GM18508 (cell line): ENCODE results near the gene RNF207.

Experiments
- ATAC-seq: cut with Tn5 transposase; IDR thresholded peaks from one replicate; pipeline ENCODE4 v1.9.1; 2021; ENCODE audit warnings: moderate number of reproducible peaks; ENCODE audit not compliant: insufficient read depth, unreplicated experiment

RNF207 gene

GRCh38 chr1:6222636-6223035 is 16.7 kb downstream of the RNF207 start:
- no peak for ATAC-seq

DNA sequence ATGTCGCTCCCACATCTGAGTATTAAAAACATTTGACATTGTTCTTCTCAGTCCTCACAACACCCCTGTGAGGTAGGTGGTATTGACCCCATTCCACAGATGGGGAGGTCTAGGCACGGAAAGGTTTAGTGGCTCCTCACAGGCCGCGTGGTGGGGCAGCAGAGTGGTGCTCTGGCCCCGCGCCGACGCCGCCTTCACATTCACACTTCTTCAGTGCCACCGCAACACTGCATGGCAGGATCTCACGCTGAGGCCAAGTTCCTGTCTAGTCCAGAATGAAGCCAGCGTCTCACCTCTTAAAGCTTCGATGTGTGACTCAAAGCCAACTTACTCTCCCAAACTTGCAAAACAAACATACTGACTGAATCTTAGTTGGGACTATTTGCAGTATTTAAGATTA is 17.7 kb downstream of the RNF207 start:
- no peak for ATAC-seq

- ATAC-seq, result no peak
Measured at GRCh38 chr1:6224718-6225117, 18.8 kb downstream of the RNF207 start.

DNA sequence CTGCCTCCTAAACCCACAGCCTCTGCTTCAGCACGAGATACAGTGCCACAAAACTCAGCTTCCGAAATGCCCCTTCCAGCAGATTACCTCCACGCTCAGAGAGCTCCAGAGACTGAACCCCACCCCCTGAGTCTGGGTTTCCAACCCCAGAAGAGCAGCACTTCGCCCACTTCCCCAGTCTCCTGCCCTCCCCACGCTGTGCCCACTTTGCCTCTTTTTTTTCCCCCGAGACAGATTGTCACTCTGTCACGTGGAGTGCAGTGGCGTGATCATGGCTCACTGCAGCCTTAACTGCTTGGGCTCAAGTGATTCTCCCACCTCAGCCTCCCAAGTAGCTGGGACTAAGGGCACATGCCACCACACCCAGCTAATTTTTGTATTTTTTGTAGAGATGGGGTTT is 19.7 kb downstream of the RNF207 start:
- no peak for ATAC-seq

GRCh38 chr1:6233376-6233775 is 27.5 kb downstream of the RNF207 start:
- no peak for ATAC-seq

DNA sequence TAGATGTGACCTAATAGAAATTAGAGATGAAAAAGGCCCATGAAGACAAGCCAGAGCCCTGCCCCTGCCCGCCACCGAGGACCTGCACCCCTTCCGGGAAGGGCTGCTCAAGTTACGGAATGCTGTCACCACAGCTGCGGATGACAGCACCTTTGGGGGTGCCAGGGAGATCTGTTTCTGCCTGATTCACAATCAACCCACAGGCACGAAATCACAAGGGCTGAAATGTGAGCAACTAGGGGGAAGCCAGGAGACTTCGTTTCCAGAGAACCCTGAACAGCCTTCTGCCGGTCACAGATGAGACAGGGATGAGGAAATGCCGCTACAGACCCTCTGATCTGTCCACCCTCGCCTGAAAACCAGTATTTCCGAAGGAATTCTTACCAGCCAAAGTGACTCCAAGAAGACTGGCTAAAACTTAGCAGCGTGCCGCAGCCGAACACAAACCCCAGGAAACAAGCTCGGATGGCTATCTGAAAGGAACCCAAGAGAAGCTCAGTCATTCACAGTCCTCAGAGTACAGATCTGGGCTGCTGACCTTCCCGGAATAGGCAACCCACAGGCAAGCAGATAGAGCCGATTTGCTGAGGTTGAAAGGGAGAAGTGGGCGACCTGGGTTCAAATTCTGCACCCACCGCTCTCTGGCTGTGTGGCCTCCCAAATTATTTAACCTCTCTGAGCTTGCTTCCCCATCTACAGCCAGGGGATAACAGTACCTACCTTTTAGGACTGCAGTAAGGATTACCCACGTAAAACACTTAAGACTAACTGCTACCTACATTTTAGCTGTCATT is 28.8 kb downstream of the RNF207 start:
- ATAC-seq, result no peak

- no peak for ATAC-seq
Measured at GRCh38 chr1:6235296-6235677, 29.4 kb downstream of the RNF207 start.

- no peak for ATAC-seq
Measured at GRCh38 chr1:6237093-6237492, 31.2 kb downstream of the RNF207 start.

GRCh38 chr1:6239213-6239752 is 33.4 kb downstream of the RNF207 start:
- ATAC-seq, result no peak

- no peak for ATAC-seq
Measured at GRCh38 chr1:6239950-6240768, 34.2 kb downstream of the RNF207 start.

DNA sequence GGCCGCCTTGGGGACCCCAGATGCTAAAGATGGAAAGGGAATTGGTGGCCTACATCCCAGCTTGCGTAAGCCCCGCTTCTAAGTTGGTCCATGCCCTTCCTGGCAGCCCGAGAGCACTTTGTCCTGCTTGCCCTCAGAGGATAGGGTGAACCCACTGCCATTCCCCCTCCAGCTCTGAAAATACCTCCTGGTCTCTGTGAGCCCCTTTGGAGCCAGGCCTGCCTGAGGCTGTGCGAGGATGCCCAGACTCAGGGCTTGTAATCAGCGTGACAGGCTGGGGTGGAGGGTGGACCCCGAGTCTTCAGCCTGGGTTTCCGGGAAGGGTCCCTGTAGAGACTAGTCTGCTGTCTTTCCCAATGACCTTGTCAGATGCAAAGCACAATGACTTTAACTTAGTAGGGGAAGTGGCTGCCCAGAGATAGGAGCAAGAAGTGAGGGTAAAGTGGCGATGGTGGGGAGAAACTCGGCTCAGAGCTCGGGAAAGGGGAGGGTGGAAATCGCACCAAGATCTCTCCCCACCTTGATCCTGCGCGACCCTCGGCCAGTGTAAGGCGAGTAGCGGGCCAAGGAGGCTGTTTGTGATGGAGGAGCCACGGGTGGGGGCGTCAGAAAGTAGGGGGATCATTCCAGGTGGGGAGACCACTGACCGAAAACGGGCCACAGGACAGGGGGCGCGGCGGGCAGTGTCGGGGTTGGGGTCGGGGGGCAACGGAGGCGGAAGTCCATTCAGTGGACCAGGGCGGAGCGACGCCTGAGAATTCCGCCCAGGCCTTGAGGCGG is 35.4 kb downstream of the RNF207 start:
- ATAC-seq, result no peak

GRCh38 chr1:6241887-6242740 is 36.2 kb downstream of the RNF207 start:
- ATAC-seq, result no peak

- ATAC-seq, result no peak
Measured at GRCh38 chr1:6243053-6243834, 37.3 kb downstream of the RNF207 start.

GRCh38 chr1:6243993-6244392 is 38.1 kb downstream of the RNF207 start, which contains the start of gene HES3:
HES3 (plus strand) TSS chr1:6244179; CDS start chr1:6244366, 187 bp downstream.
- ATAC-seq, result no peak

- ATAC-seq, result no peak
Measured at GRCh38 chr1:6244401-6245049, 38.6 kb downstream of the RNF207 start.

DNA sequence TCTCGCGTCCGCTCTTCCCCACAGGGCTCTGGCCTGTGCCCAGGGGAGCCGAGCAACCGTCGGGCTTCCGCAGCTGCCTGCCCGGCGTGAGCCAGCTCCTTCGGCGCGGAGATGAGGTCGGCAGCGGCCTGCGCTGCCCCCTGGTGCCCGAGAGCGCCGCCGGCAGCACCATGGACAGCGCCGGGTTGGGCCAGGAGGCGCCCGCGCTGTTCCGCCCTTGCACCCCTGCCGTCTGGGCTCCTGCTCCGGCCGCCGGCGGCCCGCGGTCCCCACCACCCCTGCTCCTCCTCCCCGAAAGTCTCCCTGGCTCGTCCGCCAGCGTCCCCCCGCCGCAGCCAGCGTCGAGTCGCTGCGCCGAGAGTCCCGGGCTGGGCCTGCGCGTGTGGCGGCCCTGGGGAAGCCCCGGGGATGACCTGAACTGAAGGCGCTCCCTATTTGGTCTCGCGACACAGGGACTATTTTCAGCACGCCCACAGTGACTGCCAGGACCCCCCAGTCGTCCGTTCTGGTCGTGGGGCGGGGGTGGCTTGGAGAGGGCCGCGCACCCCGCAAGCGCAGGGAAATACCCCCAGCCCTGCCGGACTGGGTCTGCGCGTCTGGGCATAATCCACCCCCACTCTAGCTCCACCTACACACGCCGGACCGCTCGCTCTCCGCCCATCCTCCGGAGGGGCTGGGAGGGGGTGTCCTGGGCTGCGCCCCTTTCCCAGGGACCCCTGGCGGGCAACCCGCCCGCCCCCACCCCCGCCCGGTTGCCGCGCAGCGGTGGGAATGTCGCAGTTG is 39.4 kb downstream of the RNF207 start:
- ATAC-seq, result no peak

GRCh38 chr1:6245869-6246496 is 40.1 kb downstream of the RNF207 start:
- no peak for ATAC-seq
